Natural killer cell (primary cell): ENCODE data around the gene PMIS2. TPM values are rescaled to one million over a fixed set of nuclear protein-coding genes. Genes with fewer than 3 reads are reported as not detected.

Source experiments
- ATAC-seq, 3 donors: fragments of 150-1000 bp in 2 of 3; fragments of 200-7000 bp in 1 of 3; cut with Tn5 transposase; 1 replicate in 1 of 3; 2 replicates in 2 of 3; pipeline ENCODE4 v1.10.0; 2021; ENCODE audit warnings: mild to moderate bottlenecking in 2 of 3, moderate library complexity in 2 of 3
- DNase-seq, 2 donors: peaks; one replicate each; pipeline versions ENCODE4 v3.0.0 to v3.0.0-alpha.2; 2013 to 2021; ENCODE audit warnings: mixed read lengths in 1 of 2
- H3K27ac ChIP-seq: one replicate; pipeline ENCODE4 v1.5.1; 2013; ENCODE audit warnings: mild to moderate bottlenecking, low read length
- H3K27me3 ChIP-seq: one replicate; pipeline ENCODE4 v1.6.1; 2013; ENCODE audit warnings: low read length; ENCODE audit not compliant: control insufficient read depth, insufficient read depth
- H3K36me3 ChIP-seq: one replicate; pipeline ENCODE4 v1.6.1; 2013; ENCODE audit warnings: low read length; ENCODE audit not compliant: control insufficient read depth, insufficient read depth
- H3K4me1 ChIP-seq: one replicate; pipeline ENCODE4 v1.6.1; 2013; ENCODE audit warnings: low read length; ENCODE audit not compliant: control insufficient read depth, insufficient read depth
- H3K4me3 ChIP-seq: one replicate; pipeline ENCODE4 v1.5.1; 2013; ENCODE audit warnings: low read length
- H3K9me3 ChIP-seq: one replicate; pipeline ENCODE4 v1.6.1; 2013; ENCODE audit warnings: low read length; ENCODE audit not compliant: control insufficient read depth, insufficient read depth
- H3K27ac Mint-ChIP-seq, 2 donors: one replicate each; pipeline ENCODE4 v1.8.0; 2022; ENCODE audit warnings: mild to moderate bottlenecking in 2 of 2, mixed read lengths in 2 of 2, moderate library complexity in 1 of 2
- H3K27me3 Mint-ChIP-seq, 2 donors: one replicate each; pipeline ENCODE4 v1.8.0; 2022; ENCODE audit warnings: low read depth in 2 of 2, mixed read lengths in 2 of 2
- H3K36me3 Mint-ChIP-seq: one replicate; pipeline ENCODE4 v1.8.0; 2022; ENCODE audit warnings: mixed read lengths
- H3K4me1 Mint-ChIP-seq, 2 donors: one replicate each; pipeline ENCODE4 v1.8.0; 2022; ENCODE audit warnings: mixed read lengths in 2 of 2
- H3K4me3 Mint-ChIP-seq: one replicate; pipeline ENCODE4 v1.8.0; 2022; ENCODE audit warnings: mild to moderate bottlenecking, moderate library complexity, mixed read lengths
- H3K9me3 Mint-ChIP-seq, 2 donors: one replicate each; pipeline ENCODE4 v1.8.0; 2022; ENCODE audit warnings: mixed read lengths in 2 of 2
- CTCF ChIP-seq: fragments of 200-600 bp; IDR thresholded peaks from one replicate; pipeline ENCODE4 v1.8.0; 2022; ENCODE audit warnings: antibody characterized with exemption
- WGBS: methylation state at CpG from one replicate; pipeline ENCODE4 v1.1.7; 2013; ENCODE audit warnings: missing lambda C conversion rate; ENCODE audit not compliant: insufficient coverage; 5-methylcytosine and 5-hydroxymethylcytosine counted together
- intact Hi-C: fragments of 100-400 bp; cut with micrococcal nuclease; formaldehyde crosslinking; loops from one replicate; pipeline ENCODE4 v1.14.2; 2022
- total RNA-seq, 4 donors: library from RNA; stranded (reverse); fragments of 120-200 nt in 1 of 4; gene quantifications; one replicate each; pipeline versions ENCODE4 v1.2.3 to v1.2.4, GENCODE V29; 2013 to 2022

The PMIS2 gene
- total RNA-seq, 3 donors from 2014 or later (not counting 1 experiment from before 2014, with no cell fraction given): not detected

- Histone ChIP-seq H3K9me3 (no peaks in the 10 kb centered on the region), H3K4me1 (peaks cover 19% of the 10 kb centered on the region), H3K27ac (no peak overlapping the region), H3K36me3 (no peaks in the 10 kb centered on the region), H3K27me3 (peaks cover 17% of the 10 kb centered on the region), H3K4me3 (no peak overlapping the region)
- 88% methylated on average over 23 of the region's 23 CpGs for WGBS
- TF ChIP-seq CTCF: no peak
- no peak for DNase-seq
- Mint-ChIP-seq H3K27me3 (peaks cover 14 to 51% of the 10 kb centered on the region in 2 donors), H3K9me3 (no peaks in the 10 kb centered on the region), H3K27ac (peak overlapping the region in 1 of 2 donors; percentile 8), H3K4me1 (peaks cover 4 to 22% of the 10 kb centered on the region in 2 donors), H3K4me3 (no peak overlapping the region), H3K36me3 (no peaks in the 10 kb centered on the region)
- intact Hi-C loops: no loop called here
- no peak for ATAC-seq
Measured at GRCh38 chr19:35559781-35560180, 26.2 kb upstream of the PMIS2 start.

DNA sequence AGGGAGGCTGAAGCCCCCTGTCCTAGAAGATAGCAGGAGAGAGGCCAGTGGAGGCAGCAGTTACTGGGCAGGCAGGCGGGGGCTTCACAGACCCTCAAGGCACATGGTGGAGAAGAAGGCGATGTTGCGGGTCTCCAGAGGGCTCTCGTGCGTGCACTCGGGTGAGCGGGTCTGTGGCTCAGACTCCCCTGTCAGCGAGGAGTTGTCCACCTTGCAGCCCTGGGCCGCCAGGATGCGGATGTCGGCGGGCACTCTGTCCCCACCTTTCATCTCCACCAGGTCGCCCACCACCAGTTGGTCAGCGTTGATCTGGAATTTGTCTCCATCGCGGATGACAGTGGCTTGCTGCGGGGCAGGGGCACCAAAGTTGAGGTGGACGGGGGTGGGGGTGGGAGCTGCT lies 25.7 kb upstream of the PMIS2 start:
- intact Hi-C loops: no loop called here
- peaks cover 4 to 22% of the 10 kb centered on the region in 2 donors for H3K4me1 Mint-ChIP-seq
- TF ChIP-seq CTCF: no peak
- Histone ChIP-seq H3K4me3 (no peak overlapping the region), H3K4me1 (peaks cover 19% of the 10 kb centered on the region), H3K27me3 (peaks cover 17% of the 10 kb centered on the region), H3K9me3 (no peaks in the 10 kb centered on the region), H3K36me3 (no peaks in the 10 kb centered on the region), H3K27ac (no peak overlapping the region)
- DNase-seq (no peak), ATAC-seq (no peak)
- H3K9me3 Mint-ChIP-seq: no peaks in the 10 kb centered on the region
- H3K36me3 Mint-ChIP-seq: no peaks in the 10 kb centered on the region
- H3K27ac Mint-ChIP-seq: peak overlapping the region in 1 of 2 donors; percentile 8
- 91% methylated on average over 17 of the region's 18 CpGs for WGBS
- H3K27me3 Mint-ChIP-seq: peaks cover 14 to 53% of the 10 kb centered on the region in 2 donors
- H3K4me3 Mint-ChIP-seq: no peak overlapping the region

GRCh38 chr19:35560677-35561076 lies 25.3 kb upstream of the PMIS2 start:
- Mint-ChIP-seq H3K27me3 (peaks cover 14 to 56% of the 10 kb centered on the region in 2 donors), H3K4me3 (no peak overlapping the region), H3K27ac (no peak overlapping the region), H3K4me1 (peaks cover 4 to 21% of the 10 kb centered on the region in 2 donors), H3K9me3 (no peaks in the 10 kb centered on the region), H3K36me3 (no peaks in the 10 kb centered on the region)
- no peak for TF ChIP-seq CTCF
- 56% methylated on average over 6 of the region's 6 CpGs for WGBS
- Histone ChIP-seq H3K9me3 (no peaks in the 10 kb centered on the region), H3K27me3 (peaks cover 17% of the 10 kb centered on the region), H3K4me1 (peaks cover 19% of the 10 kb centered on the region), H3K4me3 (no peak overlapping the region), H3K27ac (no peak overlapping the region), H3K36me3 (no peaks in the 10 kb centered on the region)
- no peak for ATAC-seq
- DNase-seq: no peak
- intact Hi-C loops: no loop called here

DNA sequence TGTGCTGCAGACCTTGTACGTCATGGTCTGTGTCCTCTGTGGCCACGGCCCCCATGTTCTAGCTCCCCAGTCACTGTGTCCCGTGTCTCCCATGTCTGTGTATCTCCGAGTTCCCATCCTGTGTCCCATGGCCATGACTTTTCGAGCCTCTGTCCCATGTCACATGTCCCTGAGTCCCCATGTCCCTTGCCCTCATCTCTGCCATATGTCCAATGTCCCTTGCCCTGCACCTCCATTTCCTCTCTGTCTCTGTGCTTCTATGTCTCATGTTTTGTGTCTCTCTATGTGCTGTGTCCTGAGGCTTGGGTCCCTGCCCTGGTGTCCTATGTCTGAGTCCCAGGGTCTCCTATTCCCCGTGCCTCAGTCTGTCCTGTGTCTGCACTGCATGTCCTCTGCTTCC lies 24.5 kb upstream of the PMIS2 start:
- peaks cover 4 to 17% of the 10 kb centered on the region in 2 donors for H3K4me1 Mint-ChIP-seq
- no peak for TF ChIP-seq CTCF
- no peaks in the 10 kb centered on the region for H3K9me3 Mint-ChIP-seq
- H3K27me3 Mint-ChIP-seq: peaks cover 14 to 51% of the 10 kb centered on the region in 2 donors
- Histone ChIP-seq H3K27ac (no peak overlapping the region), H3K4me1 (peaks cover 19% of the 10 kb centered on the region), H3K4me3 (no peak overlapping the region), H3K9me3 (no peaks in the 10 kb centered on the region), H3K27me3 (peaks cover 17% of the 10 kb centered on the region), H3K36me3 (no peaks in the 10 kb centered on the region)
- H3K4me3 Mint-ChIP-seq: no peak overlapping the region
- H3K27ac Mint-ChIP-seq: no peak overlapping the region
- no peak for DNase-seq
- no peak for ATAC-seq
- H3K36me3 Mint-ChIP-seq: no peaks in the 10 kb centered on the region
- 74% methylated on average over 6 of the region's 6 CpGs for WGBS
- intact Hi-C loops: no loop called here
